NCI-H345 (cell line): Measurements from ENCODE around the gene S100A3.
"Not testable (repeated sequence)": the region's sequence is repeated elsewhere in the genome, so short reads cannot be mapped to it uniquely, and the experiment has no call there.

Experiments used
- DNase-seq: peaks from one replicate; lab custom pipeline; 2025; lab: John Stamatoyannopoulos, UW

The S100A3 gene

GRCh38 chr1:153569465-153569864, 20.4 kb upstream of the S100A3 start:
- DNase-seq: no peak

GRCh38 chr1:153568367-153569099, 19.5 kb upstream of the S100A3 start:
- DNase-seq: peak; percentile 96

- peak; percentile 28 for DNase-seq
Observed at GRCh38 chr1:153567621-153568366, 18.7 kb upstream of the S100A3 start.

- peak; percentile 93 for DNase-seq
Observed at GRCh38 chr1:153566414-153567371, 17.6 kb upstream of the S100A3 start.

GRCh38 chr1:153565529-153566374, 16.7 kb upstream of the S100A3 start, which contains the start of gene S100A2:
TSS of gene S100A2 (minus strand) at chr1:153565844. CDS start at chr1:153563877, 1,967 bp downstream.
- peak; percentile 97 for DNase-seq

GRCh38 chr1:153563991-153564390, 14.9 kb upstream of the S100A3 start:
- DNase-seq: no peak

- DNase-seq: no peak
Observed at GRCh38 chr1:153563483-153563901, 14.4 kb upstream of the S100A3 start.

GRCh38 chr1:153562021-153562420, 13.0 kb upstream of the S100A3 start:
- not testable (repeated sequence) for DNase-seq

- no peak for DNase-seq
Observed at GRCh38 chr1:153561466-153561985, 12.5 kb upstream of the S100A3 start.

- no peak for DNase-seq
Observed at GRCh38 chr1:153560771-153561465, 11.9 kb upstream of the S100A3 start.

- no peak for DNase-seq
Observed at GRCh38 chr1:153560241-153560640, 11.2 kb upstream of the S100A3 start.

- DNase-seq: no peak
Observed at GRCh38 chr1:153557877-153558276, 8.8 kb upstream of the S100A3 start.

GRCh38 chr1:153556348-153556747, 7.3 kb upstream of the S100A3 start:
- no peak for DNase-seq

GRCh38 chr1:153553830-153554541, 4.9 kb upstream of the S100A3 start:
- no peak for DNase-seq

- DNase-seq: no peak
Observed at GRCh38 chr1:153553096-153553495, 4.0 kb upstream of the S100A3 start.

- no peak for DNase-seq
Observed at GRCh38 chr1:153552335-153552734, 3.3 kb upstream of the S100A3 start.

- DNase-seq: no peak
Observed at GRCh38 chr1:153550827-153551500, 1.9 kb upstream of the S100A3 start.

GRCh38 chr1:153550398-153550758, 1.3 kb upstream of the S100A3 start:
- no peak for DNase-seq

- no peak for DNase-seq
Observed at GRCh38 chr1:153549741-153550397, 811 bp upstream of the S100A3 start.
